Prostate gland (tissue), 2 donors: ENCODE measurements around the gene CERKL. TPM values are rescaled to one million over a fixed set of nuclear protein-coding genes. Genes with fewer than 3 reads are reported as not detected.

Experiments
- DNase-seq: peaks from one replicate; pipeline ENCODE4 v3.0.0-alpha.2; 2019; ENCODE audit warnings: low spot score
- H3K27ac ChIP-seq, 2 donors: fragments of 200-600 bp; sonication (generic); 2 replicates each; pipeline ENCODE4 v1.5.1; 2017 to 2019
- H3K27me3 ChIP-seq: fragments of 200-600 bp; sonication (generic); replicated peaks from 2 replicates; pipeline ENCODE4 v1.5.1; 2019; ENCODE audit not compliant: insufficient read depth
- H3K36me3 ChIP-seq, 2 donors: fragments of 200-600 bp; sonication (generic); 1 replicate in 1 of 2; 2 replicates in 1 of 2; pipeline versions ENCODE4 v1.5.1 to v1.8.1; 2017 to 2019
- H3K4me1 ChIP-seq: fragments of 200-600 bp; sonication (generic); replicated peaks from 2 replicates; pipeline ENCODE4 v1.5.1; 2019
- H3K4me3 ChIP-seq, 2 donors: fragments of 200-600 bp; sonication (generic); 2 replicates each; pipeline ENCODE4 v1.5.1; 2017 to 2019
- H3K9me3 ChIP-seq: fragments of 200-600 bp; sonication (generic); 2 replicates; pipeline ENCODE4 v1.5.1; 2017
- POLR2A ChIP-seq: fragments of 450-650 bp; IDR thresholded peaks from one replicate; pipeline ENCODE4 v1.6.1; 2016; ENCODE audit warnings: antibody characterized with exemption, mild to moderate bottlenecking
- POLR2AphosphoS5 ChIP-seq: sonication (generic); formaldehyde crosslinking; IDR thresholded peaks from one replicate; pipeline ENCODE4 v1.6.1; 2017; ENCODE audit warnings: antibody characterized with exemption
- WGBS: methylation state at CpG from one replicate; pipeline ENCODE4 v1.1.5; 2018; 5-methylcytosine and 5-hydroxymethylcytosine counted together
- intact Hi-C: fragments of 100-400 bp; cut with DNase I; formaldehyde crosslinking; loops from one replicate; pipeline ENCODE4 v1.14.2; 2022
- total RNA-seq, 2 donors: library from RNA; depleted of rRNA; stranded (reverse); fragments of >200 nt; gene quantifications; one replicate each; pipeline ENCODE4 v1.1.0, GENCODE V29; 2016
- TF ChIP-seq, protein P1 (sequence below), 4 experiments: fragments of 200-600 bp in 2 of 4; fragments of 450-650 bp in 2 of 4; sonication (generic) in 2 of 4; IDR thresholded peaks; 1 replicate in 3 of 4; 2 replicates in 1 of 4; pipeline ENCODE4 v1.5.1; 2016 to 2019; ENCODE audit warnings: antibody characterized with exemption in 4 of 4, mild to moderate bottlenecking in 2 of 4, moderate library complexity in 2 of 4

The CERKL gene
- total RNA-seq, 2 donors from 2014 or later, result 0.55 to 3.9 TPM

DNA sequence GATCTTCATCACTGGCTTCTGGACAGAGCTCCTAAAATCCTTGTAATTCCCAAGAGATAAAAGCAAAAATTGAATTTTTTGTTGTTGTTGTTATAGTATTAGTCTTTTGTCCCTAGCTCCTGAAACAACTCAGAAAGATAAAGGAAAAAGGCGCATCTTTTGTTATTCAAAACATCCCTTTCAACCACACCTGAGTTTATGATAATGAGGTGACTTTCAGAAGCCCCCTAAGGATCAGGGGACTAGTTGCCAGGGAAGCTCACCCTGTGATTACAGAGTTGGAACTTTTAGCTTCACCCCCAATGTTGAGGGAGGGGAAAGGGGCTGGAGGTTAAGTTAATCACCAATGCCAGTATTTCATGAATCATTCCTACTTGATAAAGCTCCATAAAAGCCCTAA is 10.3 kb upstream of the CERKL start:
- TF ChIP-seq, protein P1, sequence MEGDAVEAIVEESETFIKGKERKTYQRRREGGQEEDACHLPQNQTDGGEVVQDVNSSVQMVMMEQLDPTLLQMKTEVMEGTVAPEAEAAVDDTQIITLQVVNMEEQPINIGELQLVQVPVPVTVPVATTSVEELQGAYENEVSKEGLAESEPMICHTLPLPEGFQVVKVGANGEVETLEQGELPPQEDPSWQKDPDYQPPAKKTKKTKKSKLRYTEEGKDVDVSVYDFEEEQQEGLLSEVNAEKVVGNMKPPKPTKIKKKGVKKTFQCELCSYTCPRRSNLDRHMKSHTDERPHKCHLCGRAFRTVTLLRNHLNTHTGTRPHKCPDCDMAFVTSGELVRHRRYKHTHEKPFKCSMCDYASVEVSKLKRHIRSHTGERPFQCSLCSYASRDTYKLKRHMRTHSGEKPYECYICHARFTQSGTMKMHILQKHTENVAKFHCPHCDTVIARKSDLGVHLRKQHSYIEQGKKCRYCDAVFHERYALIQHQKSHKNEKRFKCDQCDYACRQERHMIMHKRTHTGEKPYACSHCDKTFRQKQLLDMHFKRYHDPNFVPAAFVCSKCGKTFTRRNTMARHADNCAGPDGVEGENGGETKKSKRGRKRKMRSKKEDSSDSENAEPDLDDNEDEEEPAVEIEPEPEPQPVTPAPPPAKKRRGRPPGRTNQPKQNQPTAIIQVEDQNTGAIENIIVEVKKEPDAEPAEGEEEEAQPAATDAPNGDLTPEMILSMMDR (IDR thresholded peaks at IDR 0.05), result no peak
- TF ChIP-seq POLR2A (no peak), POLR2AphosphoS5 (no peak)
- no peaks in the 10 kb centered on the region for H3K4me1 ChIP-seq
- WGBS, result 65% methylated on average over 1 of the region's 1 CpG
- no peak overlapping the region for H3K4me3 ChIP-seq
- no peaks in the 10 kb centered on the region for H3K27me3 ChIP-seq
- H3K9me3 ChIP-seq, result no peaks in the 10 kb centered on the region
- H3K36me3 ChIP-seq, result no peaks in the 10 kb centered on the region
- intact Hi-C loops, result no loop called here
- no peak for DNase-seq
- H3K27ac ChIP-seq, result no peak overlapping the region

DNA sequence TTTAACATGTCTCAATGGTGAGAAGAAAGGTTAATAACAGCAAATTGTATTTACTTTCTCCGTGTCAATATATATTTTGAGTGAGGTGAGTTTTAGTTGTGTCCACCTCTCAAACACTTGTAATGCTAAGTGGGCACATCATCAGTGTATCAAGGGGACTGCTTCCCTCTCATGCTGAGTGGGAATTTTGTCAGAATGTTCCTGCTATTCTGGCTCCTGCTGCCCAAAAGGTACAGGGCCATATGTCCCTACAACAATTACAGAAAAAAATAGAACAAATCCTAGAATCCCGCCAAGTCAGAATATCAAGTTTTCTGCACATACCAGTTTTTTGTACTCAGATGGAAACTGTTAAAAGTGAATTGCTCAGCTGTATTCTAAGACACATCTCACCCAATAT is 5.4 kb upstream of the CERKL start:
- DNase-seq, result no peak
- intact Hi-C loops, result no loop called here
- TF ChIP-seq POLR2A, result no peak
- TF ChIP-seq, protein P1 (IDR thresholded peaks at IDR 0.05), result no peak
- H3K9me3 ChIP-seq, result no peaks in the 10 kb centered on the region
- H3K4me1 ChIP-seq, result no peaks in the 10 kb centered on the region
- no peaks in the 10 kb centered on the region for H3K36me3 ChIP-seq
- no peak overlapping the region for H3K27ac ChIP-seq
- no peak overlapping the region for H3K4me3 ChIP-seq
- 80% methylated on average over 2 of the region's 2 CpGs for WGBS
- H3K27me3 ChIP-seq, result no peaks in the 10 kb centered on the region

DNA sequence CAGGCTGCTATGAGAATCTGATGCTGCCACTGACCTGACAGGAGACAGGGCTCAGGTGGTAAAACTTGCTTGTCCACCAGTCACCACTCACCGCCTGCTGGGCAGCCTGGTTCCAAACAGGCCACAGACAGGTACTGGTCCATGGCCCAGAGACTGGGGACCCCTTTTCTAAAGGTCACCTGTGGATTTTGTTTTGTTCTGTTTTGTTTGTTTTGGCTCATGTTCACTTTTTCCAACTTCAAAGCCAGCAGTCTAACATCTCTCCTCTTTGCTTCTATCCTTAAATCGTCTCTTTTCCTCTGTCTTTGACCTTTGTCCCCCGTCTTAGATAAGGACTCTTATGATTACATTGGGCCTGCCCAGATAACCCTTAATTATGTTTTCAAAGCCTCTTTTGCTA is 3.3 kb upstream of the CERKL start:
- 53% methylated on average over 3 of the region's 3 CpGs for whole genome bisulfite sequencing
- TF ChIP-seq POLR2AphosphoS5, result no peak
- TF ChIP-seq, protein P1 (IDR thresholded peaks at IDR 0.05), result no peak
- TF ChIP-seq POLR2A, result no peak
- intact Hi-C loops, result no loop called here
- H3K4me3 ChIP-seq, result no peak overlapping the region
- DNase-seq, result no peak
- H3K27me3 ChIP-seq, result no peaks in the 10 kb centered on the region
- no peaks in the 10 kb centered on the region for H3K9me3 ChIP-seq
- no peaks in the 10 kb centered on the region for H3K4me1 ChIP-seq
- no peaks in the 10 kb centered on the region for H3K36me3 ChIP-seq
- no peak overlapping the region for H3K27ac ChIP-seq

DNA sequence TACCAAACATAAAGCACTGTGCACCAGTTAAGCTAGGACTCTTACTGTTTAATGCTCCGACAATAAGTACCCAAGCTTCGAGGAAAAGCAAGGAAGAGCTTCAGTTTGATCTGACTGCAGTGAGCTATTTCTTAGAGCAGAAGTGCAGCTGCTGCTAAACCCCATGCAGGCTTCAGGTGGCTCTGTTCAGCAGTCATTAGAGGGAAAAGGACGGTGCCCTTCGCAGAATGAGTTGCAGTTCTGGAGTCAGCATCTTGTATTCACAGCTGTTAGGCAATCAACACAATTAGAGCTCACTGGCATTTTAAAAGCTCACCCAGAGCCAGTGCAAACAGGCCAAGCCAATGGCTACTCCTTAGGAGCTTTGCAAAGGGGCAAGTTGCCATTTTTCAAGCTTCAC is 1.5 kb upstream of the CERKL start:
- Histone ChIP-seq H3K4me3 (no peak overlapping the region), H3K27ac (no peak overlapping the region), H3K9me3 (no peaks in the 10 kb centered on the region), H3K36me3 (no peaks in the 10 kb centered on the region), H3K27me3 (no peaks in the 10 kb centered on the region), H3K4me1 (no peaks in the 10 kb centered on the region)
- TF ChIP-seq POLR2AphosphoS5, result no peak
- TF ChIP-seq POLR2A, result no peak
- TF ChIP-seq, protein P1 (IDR thresholded peaks at IDR 0.05), result no peak
- intact Hi-C loops, result no loop called here
- WGBS, result 87% methylated on average over 4 of the region's 4 CpGs
- no peak for DNase-seq

DNA sequence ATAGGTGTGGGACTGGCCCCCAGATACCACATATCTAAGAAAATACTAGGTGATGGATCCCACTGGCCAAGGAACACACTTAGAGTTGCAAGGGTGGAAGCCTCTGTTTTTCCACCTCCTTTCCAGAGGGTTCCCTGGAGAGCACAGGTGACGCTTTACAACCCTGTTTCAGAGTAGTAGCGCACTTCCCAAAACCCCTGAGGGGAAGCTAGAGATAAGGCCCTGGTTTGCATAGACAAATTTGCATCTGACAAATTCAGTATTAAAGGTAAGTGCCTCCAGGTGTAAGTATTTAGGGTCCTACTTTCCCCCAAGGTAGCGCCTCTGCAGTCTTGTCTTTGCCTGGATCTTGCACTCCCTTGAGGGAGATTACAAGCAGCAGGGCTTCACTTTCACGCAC is 474 bp upstream of the CERKL start:
- intact Hi-C loops, result no loop called here
- Histone ChIP-seq H3K27me3 (no peaks in the 10 kb centered on the region), H3K4me1 (no peaks in the 10 kb centered on the region), H3K27ac (no peak overlapping the region), H3K9me3 (no peaks in the 10 kb centered on the region), H3K4me3 (no peak overlapping the region), H3K36me3 (no peaks in the 10 kb centered on the region)
- no peak for DNase-seq
- no peak for TF ChIP-seq POLR2AphosphoS5
- no peak for TF ChIP-seq POLR2A
- TF ChIP-seq, protein P1 (IDR thresholded peaks at IDR 0.05), result no peak
- 85% methylated on average over 4 of the region's 4 CpGs for WGBS
